ENCODE data around the gene PUSL1. TPM values are rescaled to one million over a fixed set of nuclear protein-coding genes. Genes with fewer than 3 reads are reported as not detected.

The PUSL1 gene
- polyA plus RNA-seq (2012; ENCODE audit: missing spikeins) = 3.1 TPM

- TF ChIP-seq POLR2AphosphoS5 (IDR thresholded peaks at IDR 0.05; ENCODE audit: low read depth, low read length) (0 out of 2 replicates have a peak, but pooled peaks have one; percentile 37), POLR2A (IDR thresholded peaks at IDR 0.05; ENCODE audit: low read depth, low read length) (no peak; the same call in 1 of the 2 replicates)
- DNase-seq (ENCODE audit: insufficient read length) (peak; percentile 98), FAIRE-seq (peak; percentile 95)
Measured at GRCh38 chr1:1307923-1308755, at the start of gene PUSL1, which contains the start of gene ACAP3. TSS of gene PUSL1 (plus strand) at chr1:1308597. CDS start at chr1:1308644, 47 bp downstream. TSS of gene ACAP3 (minus strand) at chr1:1307930. CDS start at chr1:1307815, 115 bp downstream.

- FAIRE-seq = no peak
- no peak for DNase-seq (ENCODE audit: insufficient read length)
- TF ChIP-seq POLR2AphosphoS5 (IDR thresholded peaks at IDR 0.05; ENCODE audit: low read depth, low read length) = peak; percentile 45; the same call in 1 of the 2 replicates
- TF ChIP-seq POLR2A (IDR thresholded peaks at IDR 0.05; ENCODE audit: low read depth, low read length) = no peak
- no peak for TF ChIP-seq TAF1 (IDR thresholded peaks at IDR 0.05; ENCODE audit: borderline replicate concordance, low read depth, low read length)
Measured at GRCh38 chr1:1259119-1259488, 49.3 kb upstream of the PUSL1 start.

GRCh38 chr1:1259540-1259939, 48.9 kb upstream of the PUSL1 start:
- FAIRE-seq (no peak), DNase-seq (ENCODE audit: insufficient read length) (no peak)
- no peak for TF ChIP-seq TAF1 (IDR thresholded peaks at IDR 0.05; ENCODE audit: borderline replicate concordance, low read depth, low read length)

GRCh38 chr1:1259951-1260600, 48.3 kb upstream of the PUSL1 start:
- DNase-seq (ENCODE audit: insufficient read length) (no peak), FAIRE-seq (no peak)

GRCh38 chr1:1260843-1261560, 47.4 kb upstream of the PUSL1 start:
- FAIRE-seq (no peak), DNase-seq (ENCODE audit: insufficient read length) (no peak)
- TF ChIP-seq POLR2AphosphoS5 (IDR thresholded peaks at IDR 0.05; ENCODE audit: low read depth, low read length) (no peak), POLR2A (IDR thresholded peaks at IDR 0.05; ENCODE audit: low read depth, low read length) (no peak), TAF1 (IDR thresholded peaks at IDR 0.05; ENCODE audit: borderline replicate concordance, low read depth, low read length) (no peak)

More at GRCh38 chr1:1259951-1260600, 48.3 kb upstream of the PUSL1 start:
- TF ChIP-seq TAF1 (IDR thresholded peaks at IDR 0.05; ENCODE audit: borderline replicate concordance, low read depth, low read length) (no peak), POLR2A (IDR thresholded peaks at IDR 0.05; ENCODE audit: low read depth, low read length) (no peak; the same call in 1 of the 2 replicates), POLR2AphosphoS5 (IDR thresholded peaks at IDR 0.05; ENCODE audit: low read depth, low read length) (no peak)

GRCh38 chr1:1262071-1262470, 46.3 kb upstream of the PUSL1 start:
- TF ChIP-seq TAF1 (IDR thresholded peaks at IDR 0.05; ENCODE audit: borderline replicate concordance, low read depth, low read length) = no peak
- TF ChIP-seq POLR2A (IDR thresholded peaks at IDR 0.05; ENCODE audit: low read depth, low read length) = no peak
- no peak for TF ChIP-seq POLR2AphosphoS5 (IDR thresholded peaks at IDR 0.05; ENCODE audit: low read depth, low read length)
- DNase-seq (ENCODE audit: insufficient read length) (no peak), FAIRE-seq (no peak)

GRCh38 chr1:1262758-1263157, 45.6 kb upstream of the PUSL1 start:
- FAIRE-seq (no peak), DNase-seq (ENCODE audit: insufficient read length) (no peak)
- TF ChIP-seq POLR2AphosphoS5 (IDR thresholded peaks at IDR 0.05; ENCODE audit: low read depth, low read length) (no peak), POLR2A (IDR thresholded peaks at IDR 0.05; ENCODE audit: low read depth, low read length) (no peak), TAF1 (IDR thresholded peaks at IDR 0.05; ENCODE audit: borderline replicate concordance, low read depth, low read length) (no peak)

GRCh38 chr1:1264026-1264425, 44.4 kb upstream of the PUSL1 start:
- TF ChIP-seq TAF1 (IDR thresholded peaks at IDR 0.05; ENCODE audit: borderline replicate concordance, low read depth, low read length) = no peak
- TF ChIP-seq POLR2A (IDR thresholded peaks at IDR 0.05; ENCODE audit: low read depth, low read length) = no peak
- TF ChIP-seq POLR2AphosphoS5 (IDR thresholded peaks at IDR 0.05; ENCODE audit: low read depth, low read length) = no peak
- DNase-seq (ENCODE audit: insufficient read length) (no peak), FAIRE-seq (no peak)

- TF ChIP-seq POLR2AphosphoS5 (IDR thresholded peaks at IDR 0.05; ENCODE audit: low read depth, low read length) (no peak), POLR2A (IDR thresholded peaks at IDR 0.05; ENCODE audit: low read depth, low read length) (no peak), TAF1 (IDR thresholded peaks at IDR 0.05; ENCODE audit: borderline replicate concordance, low read depth, low read length) (no peak)
- FAIRE-seq (no peak), DNase-seq (ENCODE audit: insufficient read length) (no peak)
Measured at GRCh38 chr1:1264868-1265272, 43.5 kb upstream of the PUSL1 start.

- TF ChIP-seq TAF1 (IDR thresholded peaks at IDR 0.05; ENCODE audit: borderline replicate concordance, low read depth, low read length) = no peak
- no peak for TF ChIP-seq POLR2A (IDR thresholded peaks at IDR 0.05; ENCODE audit: low read depth, low read length)
- no peak for TF ChIP-seq POLR2AphosphoS5 (IDR thresholded peaks at IDR 0.05; ENCODE audit: low read depth, low read length)
- DNase-seq (ENCODE audit: insufficient read length) = no peak
- FAIRE-seq = no peak
Measured at GRCh38 chr1:1267488-1268283, 40.7 kb upstream of the PUSL1 start.

GRCh38 chr1:1268284-1268682, 40.1 kb upstream of the PUSL1 start:
- DNase-seq (ENCODE audit: insufficient read length) (no peak), FAIRE-seq (no peak)
- no peak for TF ChIP-seq POLR2AphosphoS5 (IDR thresholded peaks at IDR 0.05; ENCODE audit: low read depth, low read length)
- no peak for TF ChIP-seq POLR2A (IDR thresholded peaks at IDR 0.05; ENCODE audit: low read depth, low read length)
- TF ChIP-seq TAF1 (IDR thresholded peaks at IDR 0.05; ENCODE audit: borderline replicate concordance, low read depth, low read length) = no peak
